Upper lobe of left lung (tissue), 6 donors: ENCODE results near the gene MYLK4. TPM values are rescaled to one million over a fixed set of nuclear protein-coding genes. Genes with fewer than 3 reads are reported as not detected.

Experiments
- ATAC-seq, 2 donors: fragments of 200-7000 bp; cut with Tn5 transposase; one replicate each; pipeline ENCODE4 v1.9.1; 2022; ENCODE audit warnings: mild to moderate bottlenecking in 2 of 2, moderate library complexity in 2 of 2; ENCODE audit not compliant: low FRiP score in 2 of 2
- DNase-seq, 2 donors: peaks; one replicate each; pipeline ENCODE4 v3.0.0-alpha.2; 2019 to 2020
- H3K27ac ChIP-seq, 4 donors: fragments of 200-600 bp; sonication (generic); one replicate each; pipeline ENCODE4 v1.5.1; 2016 to 2019
- H3K27me3 ChIP-seq, 4 donors: fragments of 200-600 bp; sonication (generic); one replicate each; pipeline ENCODE4 v1.5.1; 2017 to 2019
- H3K36me3 ChIP-seq, 4 donors: fragments of 200-600 bp; sonication (generic); one replicate each; pipeline ENCODE4 v1.5.1; 2016 to 2019
- H3K4me1 ChIP-seq, 4 donors: fragments of 200-600 bp; sonication (generic); one replicate each; pipeline ENCODE4 v1.5.1; 2018 to 2019
- H3K4me3 ChIP-seq, 4 donors: fragments of 200-600 bp; sonication (generic); one replicate each; pipeline ENCODE4 v1.5.1; 2017 to 2019; ENCODE audit warnings: mild to moderate bottlenecking in 2 of 4, moderate library complexity in 1 of 4
- H3K9me3 ChIP-seq, 4 donors: fragments of 200-600 bp; sonication (generic); one replicate each; pipeline ENCODE4 v1.5.1; 2018 to 2019
- EP300 ChIP-seq, 4 donors: sonication (generic); formaldehyde crosslinking; IDR thresholded peaks; one replicate each; pipeline ENCODE4 v1.5.1; 2017; ENCODE audit warnings: antibody characterized with exemption in 4 of 4, control low read depth in 2 of 4
- POLR2A ChIP-seq, 4 donors: fragments of 450-650 bp; IDR thresholded peaks; one replicate each; pipeline ENCODE4 v1.5.1; 2016 to 2017; ENCODE audit warnings: antibody characterized with exemption in 4 of 4, mild to moderate bottlenecking in 2 of 4
- POLR2AphosphoS5 ChIP-seq, 2 donors: sonication (generic); formaldehyde crosslinking; IDR thresholded peaks; one replicate each; pipeline ENCODE4 v1.5.1; 2017; ENCODE audit warnings: antibody characterized with exemption in 2 of 2
- WGBS, 2 donors: methylation state at CpG; one replicate each; pipeline ENCODE4 v1.1.5; 2017 to 2018; 5-methylcytosine and 5-hydroxymethylcytosine counted together
- total RNA-seq, 6 donors: library from RNA; depleted of rRNA in 4 of 6; stranded (reverse); fragments of >200 nt in 4 of 6; gene quantifications; one replicate each; pipeline versions ENCODE4 v1.1.0 to v1.2.1, GENCODE V29; 2016 to 2021
- TF ChIP-seq, protein P1 (sequence below), 6 experiments: fragments of 450-650 bp in 4 of 6; fragments of 200-600 bp in 2 of 6; sonication (generic) in 2 of 6; IDR thresholded peaks; one replicate each; pipeline ENCODE4 v1.5.1; 2016 to 2019; ENCODE audit warnings: antibody characterized with exemption in 6 of 6
- donor health status: DM: no; HTN: no; CAD: no; lungs with moderate emphysema.
- donor health status: DM: no; HTN: yes; CAD: no; lungs with severe emphysema.

The MYLK4 gene
- total RNA-seq, 6 donors from 2014 or later: 0.64 to 2.6 (median 1.2) TPM

DNA sequence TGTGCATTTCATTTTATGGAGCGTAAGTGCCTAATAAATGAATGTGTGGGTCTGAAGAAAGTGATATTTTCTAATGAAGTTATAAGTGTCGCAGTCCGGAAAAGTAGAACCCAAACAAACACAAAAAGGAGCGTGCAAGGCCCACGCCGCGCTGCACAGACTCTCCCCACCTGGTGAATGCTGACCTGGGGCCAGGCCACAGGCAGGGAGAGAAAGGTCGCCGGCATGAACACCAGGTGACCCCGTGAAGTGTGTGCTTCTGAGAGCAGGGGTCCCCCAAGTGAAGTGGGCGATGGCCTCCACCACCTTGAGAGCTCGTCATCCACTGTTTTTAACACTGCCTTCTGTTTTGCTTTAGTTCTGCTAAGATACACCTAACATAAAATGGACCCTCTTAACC is 114.8 kb downstream of the MYLK4 start:
- WGBS, 2 donors: 92 to 94% methylated on average over 12 of the region's 12 CpGs
- ATAC-seq (no peak), DNase-seq (no peak)
- Histone ChIP-seq H3K4me1 (peaks cover 6 to 14% (median 6%) of the 10 kb centered on the region in 4 donors), H3K27me3 (no peaks in the 10 kb centered on the region), H3K9me3 (no peaks in the 10 kb centered on the region), H3K4me3 (no peak overlapping the region), H3K36me3 (no peaks in the 10 kb centered on the region), H3K27ac (no peak overlapping the region)
- TF ChIP-seq EP300 (IDR thresholded peaks at IDR 0.05) (no peak), POLR2A (IDR thresholded peaks at IDR 0.05) (no peak), POLR2AphosphoS5 (IDR thresholded peaks at IDR 0.05) (no peak)
- TF ChIP-seq, protein P1, sequence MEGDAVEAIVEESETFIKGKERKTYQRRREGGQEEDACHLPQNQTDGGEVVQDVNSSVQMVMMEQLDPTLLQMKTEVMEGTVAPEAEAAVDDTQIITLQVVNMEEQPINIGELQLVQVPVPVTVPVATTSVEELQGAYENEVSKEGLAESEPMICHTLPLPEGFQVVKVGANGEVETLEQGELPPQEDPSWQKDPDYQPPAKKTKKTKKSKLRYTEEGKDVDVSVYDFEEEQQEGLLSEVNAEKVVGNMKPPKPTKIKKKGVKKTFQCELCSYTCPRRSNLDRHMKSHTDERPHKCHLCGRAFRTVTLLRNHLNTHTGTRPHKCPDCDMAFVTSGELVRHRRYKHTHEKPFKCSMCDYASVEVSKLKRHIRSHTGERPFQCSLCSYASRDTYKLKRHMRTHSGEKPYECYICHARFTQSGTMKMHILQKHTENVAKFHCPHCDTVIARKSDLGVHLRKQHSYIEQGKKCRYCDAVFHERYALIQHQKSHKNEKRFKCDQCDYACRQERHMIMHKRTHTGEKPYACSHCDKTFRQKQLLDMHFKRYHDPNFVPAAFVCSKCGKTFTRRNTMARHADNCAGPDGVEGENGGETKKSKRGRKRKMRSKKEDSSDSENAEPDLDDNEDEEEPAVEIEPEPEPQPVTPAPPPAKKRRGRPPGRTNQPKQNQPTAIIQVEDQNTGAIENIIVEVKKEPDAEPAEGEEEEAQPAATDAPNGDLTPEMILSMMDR (IDR thresholded peaks at IDR 0.05): no peak

DNA sequence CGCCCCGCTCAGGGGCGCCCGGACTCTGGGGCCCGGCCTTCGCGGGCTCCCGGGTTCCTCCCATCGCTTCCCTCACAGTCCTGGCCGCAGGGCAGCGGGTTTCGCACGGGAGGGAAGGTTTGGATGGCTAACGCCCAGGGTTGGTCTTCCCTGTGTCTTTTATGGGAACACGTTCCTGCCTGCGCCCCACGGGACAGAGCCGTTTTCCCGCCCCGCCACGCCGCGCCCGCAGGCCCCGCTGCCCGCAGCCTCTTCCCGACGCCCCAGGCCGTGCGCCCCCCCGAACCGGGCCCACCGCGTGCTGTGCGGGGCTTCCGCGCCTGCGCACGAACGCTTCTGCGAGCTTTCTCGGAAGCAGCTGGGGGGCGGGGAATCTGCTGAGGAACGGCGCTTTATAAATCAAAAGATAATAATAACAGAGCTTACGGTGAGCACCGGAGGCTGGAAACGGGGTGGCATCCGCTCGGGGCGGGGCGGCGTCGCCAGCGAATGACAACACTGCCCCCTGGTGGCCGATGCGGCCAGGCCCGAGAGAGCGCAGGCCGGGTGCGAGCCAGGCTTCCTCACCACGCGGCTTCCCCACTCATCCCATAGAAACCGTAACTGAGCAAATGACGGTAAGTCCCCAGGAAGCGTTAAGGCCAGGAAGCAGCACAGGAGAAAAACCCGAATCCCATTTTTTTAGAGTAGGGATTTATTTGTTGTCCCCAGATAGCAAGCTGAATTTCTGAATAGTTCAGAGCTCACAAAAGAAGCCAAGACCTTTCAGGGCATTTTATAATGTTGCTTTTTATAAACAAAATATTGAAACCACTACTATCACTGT is 116.4 kb downstream of the MYLK4 start:
- WGBS, 2 donors: 4% methylated on average over 34 to 67 of the region's 67 CpGs
- Histone ChIP-seq H3K36me3 (no peaks in the 10 kb centered on the region), H3K27ac (peak overlapping the region in 2 of 4 donors; percentile 50 to 74), H3K4me1 (peaks cover 6 to 14% (median 6%) of the 10 kb centered on the region in 4 donors), H3K9me3 (no peaks in the 10 kb centered on the region), H3K4me3 (peak overlapping the region in 3 of 4 donors; percentile 41 to 68 (median 57)), H3K27me3 (no peaks in the 10 kb centered on the region)
- no peak for TF ChIP-seq POLR2A (IDR thresholded peaks at IDR 0.05)
- peak in 1 of 2 donors; percentile 16 for TF ChIP-seq POLR2AphosphoS5 (IDR thresholded peaks at IDR 0.05)
- TF ChIP-seq, protein P1 (IDR thresholded peaks at IDR 0.05): peak; percentile 94 to 99 (median 97)
- TF ChIP-seq EP300 (IDR thresholded peaks at IDR 0.05): no peak
- ATAC-seq: peak; percentile 84 to 96
- peak; percentile 82 to 96 for DNase-seq

DNA sequence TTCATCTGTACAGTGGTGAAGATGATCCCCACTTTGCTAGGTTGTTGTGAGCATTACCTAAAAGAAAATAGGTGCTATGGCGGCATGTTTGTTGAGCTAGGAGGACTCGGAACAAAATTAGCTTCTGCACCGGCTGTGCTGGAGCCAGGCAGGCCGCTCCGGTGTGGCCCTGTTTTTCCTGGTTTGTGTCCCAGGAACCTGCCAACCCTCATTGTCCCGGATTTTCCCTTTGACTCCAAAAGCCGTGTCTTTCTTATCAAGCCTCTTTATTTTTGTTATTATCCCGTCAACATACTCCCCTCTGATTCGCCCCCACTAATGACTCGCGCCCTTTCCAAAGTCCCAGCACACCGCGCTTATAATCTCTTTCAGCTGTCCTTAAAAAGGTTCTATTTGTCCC is 117.0 kb downstream of the MYLK4 start:
- peak overlapping the region in 2 of 4 donors; percentile 50 to 74 for H3K27ac ChIP-seq
- TF ChIP-seq POLR2AphosphoS5 (IDR thresholded peaks at IDR 0.05): no peak
- TF ChIP-seq, protein P1 (IDR thresholded peaks at IDR 0.05): no peak
- ATAC-seq (no peak), DNase-seq (no peak)
- H3K36me3 ChIP-seq: no peaks in the 10 kb centered on the region
- peaks cover 6 to 14% (median 6%) of the 10 kb centered on the region in 4 donors for H3K4me1 ChIP-seq
- H3K27me3 ChIP-seq: no peaks in the 10 kb centered on the region
- no peaks in the 10 kb centered on the region for H3K9me3 ChIP-seq
- 84 to 90% methylated on average over 13 of the region's 13 CpGs for WGBS, 2 donors
- peak overlapping the region in 3 of 4 donors; percentile 41 to 68 (median 57) for H3K4me3 ChIP-seq

DNA sequence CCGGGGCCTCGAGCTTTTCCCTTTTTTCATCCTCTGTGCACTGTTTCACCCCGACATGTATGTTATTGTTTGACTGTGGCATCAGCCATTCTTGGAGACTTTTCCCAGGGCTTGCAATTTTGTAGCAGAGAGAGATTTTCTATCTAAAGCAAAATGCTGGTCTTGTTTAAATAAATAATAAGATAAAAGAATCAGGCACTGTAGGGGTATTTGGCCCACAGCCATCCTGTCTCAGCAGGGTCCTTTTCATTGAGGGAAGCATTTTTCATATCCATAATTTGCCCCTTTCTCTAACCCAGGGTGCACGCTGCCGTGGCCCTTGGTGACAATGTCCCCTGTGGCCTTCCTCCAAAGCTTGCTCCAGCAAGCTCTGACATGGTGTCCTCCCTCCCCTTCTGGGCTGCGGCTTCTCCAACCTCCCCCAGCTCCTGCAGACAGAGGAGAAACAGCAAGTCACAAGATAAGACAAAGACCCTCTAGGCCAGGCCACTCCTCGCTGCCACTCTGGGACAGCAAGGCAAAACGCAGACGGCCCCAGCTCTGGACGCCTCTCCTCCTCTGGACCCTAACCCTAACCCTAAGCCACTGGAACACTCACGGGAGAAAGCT is 117.6 kb downstream of the MYLK4 start:
- Histone ChIP-seq H3K4me3 (no peak overlapping the region), H3K36me3 (no peaks in the 10 kb centered on the region), H3K9me3 (no peaks in the 10 kb centered on the region), H3K4me1 (peaks cover 6 to 14% (median 6%) of the 10 kb centered on the region in 4 donors), H3K27ac (no peak overlapping the region), H3K27me3 (no peaks in the 10 kb centered on the region)
- no peak for TF ChIP-seq POLR2A (IDR thresholded peaks at IDR 0.05)
- ATAC-seq (no peak), DNase-seq (no peak)
- WGBS, 2 donors: 90 to 95% methylated on average over 11 of the region's 11 CpGs

DNA sequence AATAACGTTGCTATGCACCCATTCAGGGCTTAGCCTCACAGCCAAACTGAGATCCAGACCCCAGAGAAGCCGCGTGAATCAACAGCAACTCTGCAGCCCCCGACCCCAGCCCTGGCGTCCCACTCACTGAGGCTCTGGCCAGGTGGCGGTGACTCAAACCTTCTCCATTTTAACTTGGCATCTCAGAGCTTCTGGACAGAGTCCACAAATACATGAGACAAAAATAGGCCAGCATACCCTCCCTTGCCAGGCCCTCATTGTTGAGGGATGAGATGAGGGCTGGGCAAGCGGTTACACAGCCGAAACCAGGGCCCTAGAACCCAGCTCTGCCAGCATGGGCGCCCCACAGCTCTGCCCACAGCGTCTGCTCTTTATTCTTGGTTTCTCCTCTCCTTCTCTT is 118.4 kb downstream of the MYLK4 start:
- H3K4me3 ChIP-seq: no peak overlapping the region
- H3K27me3 ChIP-seq: no peaks in the 10 kb centered on the region
- DNase-seq: no peak
- no peaks in the 10 kb centered on the region for H3K9me3 ChIP-seq
- no peaks in the 10 kb centered on the region for H3K36me3 ChIP-seq
- H3K27ac ChIP-seq: no peak overlapping the region
- no peak for ATAC-seq
- TF ChIP-seq POLR2AphosphoS5 (IDR thresholded peaks at IDR 0.05) (no peak), EP300 (IDR thresholded peaks at IDR 0.05) (no peak), POLR2A (IDR thresholded peaks at IDR 0.05) (no peak)
- TF ChIP-seq, protein P1 (IDR thresholded peaks at IDR 0.05): no peak
- WGBS, 2 donors: 82 to 93% methylated on average over 10 of the region's 10 CpGs
- peaks cover 6 to 14% (median 6%) of the 10 kb centered on the region in 4 donors for H3K4me1 ChIP-seq
